ENCODE measurements around the gene ITGB7. TPM values are rescaled to one million over a fixed set of nuclear protein-coding genes. Genes with fewer than 3 reads are reported as not detected.
"Not testable (repeated sequence)": the region's sequence is repeated elsewhere in the genome, so short reads cannot be mapped to it uniquely, and the experiment has no call there.

ITGB7 gene
- total and polyA plus RNA-seq, 2 donors (not counting 3 experiments of a cell fraction or from before 2014, with no cell fraction given) = 0.17 TPM; not detected in 1

GRCh38 chr12:53204351-53204750, 2.7 kb downstream of the ITGB7 start:
- Histone ChIP-seq H3K9me1 (replicated peaks; ENCODE audit: control insufficient read depth, extremely low read depth, insufficient read depth, low read length) (no peaks in the 10 kb centered on the region), H3K4me3 (replicated peaks in 1 of 3; ENCODE audit: insufficient read depth in 1 of 3, low read depth in 1 of 3, low read length in 3 of 3) (no peak overlapping the region), H3K79me2 (ENCODE audit: control insufficient read depth, insufficient read depth, low read length) (no peaks in the 10 kb centered on the region), H4K20me1 (replicated peaks; ENCODE audit: control insufficient read depth, extremely low read depth, insufficient read depth, low read length) (no peaks in the 10 kb centered on the region), H3K27me3 (ENCODE audit: control insufficient read depth in 2 of 2, insufficient read depth in 2 of 2, low read length in 2 of 2) (no peaks in the 10 kb centered on the region), H3K9me3 (replicated peaks; ENCODE audit: control insufficient read depth, insufficient read depth, low read length) (no peaks in the 10 kb centered on the region), H3K9ac (replicated peaks; ENCODE audit: extremely low read depth, insufficient read depth, low read length) (no peak overlapping the region), H2AFZ (ENCODE audit: low read depth, low read length) (no peak overlapping the region), H3K4me1 (ENCODE audit: control insufficient read depth, extremely low read depth, insufficient read depth, low read length) (no peaks in the 10 kb centered on the region), H3K27ac (ENCODE audit: insufficient read depth, low read depth, low read length) (no peak overlapping the region), H3K4me2 (ENCODE audit: insufficient read depth, low read length) (no peak overlapping the region), H3K36me3 (ENCODE audit: control insufficient read depth in 2 of 2, extremely low read depth in 1 of 2, insufficient read depth in 2 of 2, low read length in 2 of 2) (no peaks in the 10 kb centered on the region)
- no peak for TF ChIP-seq MAX (IDR thresholded peaks at IDR 0.05; ENCODE audit: insufficient read depth, insufficient read length)
- no peak for TF ChIP-seq GATA2 (IDR thresholded peaks at IDR 0.05; ENCODE audit: insufficient read depth, insufficient read length, low read depth, low read length)
- TF ChIP-seq POLR2A (IDR thresholded peaks at IDR 0.05; ENCODE audit: low read depth, low read length) = no peak
- no peak for TF ChIP-seq JUN (IDR thresholded peaks at IDR 0.05; ENCODE audit: borderline replicate concordance, insufficient read depth, insufficient read length, low read depth)
- no peak for TF ChIP-seq POLR2AphosphoS5 (IDR thresholded peaks at IDR 0.05; ENCODE audit: insufficient read depth, low read depth, low read length)
- no peak for TF ChIP-seq CTCF (IDR thresholded peaks at IDR 0.05; ENCODE audit: extremely low read depth in 1 of 2, insufficient read depth in 1 of 2, low read depth in 1 of 2, low read length in 2 of 2)
- no peak for TF ChIP-seq EZH2 (IDR thresholded peaks at IDR 0.05; ENCODE audit: borderline replicate concordance, low read depth, low read length, severe bottlenecking)
- TF ChIP-seq FOS (IDR thresholded peaks at IDR 0.05; ENCODE audit: borderline replicate concordance, insufficient read depth, low read length) = no peak
- no peak for TF ChIP-seq MYC (IDR thresholded peaks at IDR 0.05; ENCODE audit: low read depth, low read length)
- no peak for DNase-seq (ENCODE audit: low read depth, low spot score)
- no TSS peak for BruUV-seq (replicated peaks)
- intact Hi-C loops (cut with micrococcal nuclease) (no loop called here), dilution Hi-C loops (cut with MboI; ENCODE audit: extremely low pct_ligation_motif_present, low sequenced_read_pairs) (no loop called here)
- ChIA-PET CTCF (no interaction called here), POLR2A (no interaction called here)
- peak; percentile 4 for FAIRE-seq

- H3K27ac ChIP-seq (ENCODE audit: insufficient read depth, low read depth, low read length); BruUV-seq (replicated peaks); POLR2A ChIA-PET; H2AFZ ChIP-seq (ENCODE audit: low read depth, low read length); H3K27me3 ChIP-seq (ENCODE audit: control insufficient read depth in 2 of 2, insufficient read depth in 2 of 2, low read length in 2 of 2); H3K36me3 ChIP-seq (ENCODE audit: control insufficient read depth in 2 of 2, extremely low read depth in 1 of 2, insufficient read depth in 2 of 2, low read length in 2 of 2); H3K4me1 ChIP-seq (ENCODE audit: control insufficient read depth, extremely low read depth, insufficient read depth, low read length); DNase-seq (ENCODE audit: low read depth, low spot score); H3K79me2 ChIP-seq (ENCODE audit: control insufficient read depth, insufficient read depth, low read length); H3K4me2 ChIP-seq (ENCODE audit: insufficient read depth, low read length); FAIRE-seq; H3K9me3 ChIP-seq (replicated peaks; ENCODE audit: control insufficient read depth, insufficient read depth, low read length); intact Hi-C loops (cut with micrococcal nuclease); H3K4me3 ChIP-seq (replicated peaks in 1 of 3; ENCODE audit: insufficient read depth in 1 of 3, low read depth in 1 of 3, low read length in 3 of 3); H3K9ac ChIP-seq (replicated peaks; ENCODE audit: extremely low read depth, insufficient read depth, low read length); dilution Hi-C loops (cut with MboI; ENCODE audit: extremely low pct_ligation_motif_present, low sequenced_read_pairs); H4K20me1 ChIP-seq (replicated peaks; ENCODE audit: control insufficient read depth, extremely low read depth, insufficient read depth, low read length); H3K9me1 ChIP-seq (replicated peaks; ENCODE audit: control insufficient read depth, extremely low read depth, insufficient read depth, low read length): not testable (repeated sequence)
- CTCF ChIA-PET = interaction anchor here (1.0 to 1.5 kb wide), 6 partner anchors 8 to 136 kb away, joined by 3 to 8 read pairs (median 4); no protein-coding TSS in a partner anchor
Observed at GRCh38 chr12:53202316-53202715, 4.7 kb downstream of the ITGB7 start.

Measured in endothelial cell of umbilical vein (primary cell).